Stomach (tissue), 9 donors: ENCODE measurements around the gene ASTN2. TPM values are rescaled to one million over a fixed set of nuclear protein-coding genes. Genes with fewer than 3 reads are reported as not detected.

ENCODE experiments used
- DNase-seq, 2 donors: peaks; one replicate each; pipeline versions ENCODE4 v3.0.0 to v3.0.0-alpha.2; 2013 to 2019
- H3K27ac ChIP-seq, 5 donors: fragments of 200-600 bp in 4 of 5; sonication (generic) in 4 of 5; one replicate each; pipeline ENCODE4 v1.5.1; 2013 to 2019; ENCODE audit warnings: mild to moderate bottlenecking in 1 of 5, moderate library complexity in 1 of 5
- H3K27me3 ChIP-seq, 3 donors: fragments of 200-600 bp; sonication (generic); one replicate each; pipeline ENCODE4 v1.5.1; 2017 to 2019; ENCODE audit warnings: mixed run types in 1 of 3
- H3K36me3 ChIP-seq, 4 donors: fragments of 200-600 bp; sonication (generic); 1 replicate in 3 of 4; 2 replicates in 1 of 4; pipeline ENCODE4 v1.5.1; 2016 to 2019
- H3K4me1 ChIP-seq, 4 donors: fragments of 200-600 bp; sonication (generic); one replicate each; pipeline ENCODE4 v1.5.1; 2016 to 2019
- H3K4me3 ChIP-seq, 4 donors: fragments of 200-600 bp; sonication (generic) in 3 of 4; one replicate each; pipeline ENCODE4 v1.5.1; 2016 to 2019; ENCODE audit warnings: mild to moderate bottlenecking in 1 of 4
- H3K9me3 ChIP-seq, 4 donors: fragments of 200-600 bp; sonication (generic); one replicate each; pipeline ENCODE4 v1.5.1; 2016 to 2019
- CTCF ChIP-seq, 7 experiments: fragments of 450-650 bp in 4 of 7; fragments of 200-600 bp in 3 of 7; sonication (generic) in 3 of 7; IDR thresholded peaks; one replicate each; pipeline ENCODE4 v1.5.1; 2016 to 2019; ENCODE audit warnings: antibody characterized with exemption in 7 of 7, control low read depth in 2 of 7, mild to moderate bottlenecking in 1 of 7
- EP300 ChIP-seq: sonication (generic); formaldehyde crosslinking; IDR thresholded peaks from one replicate; pipeline ENCODE4 v1.6.1; 2017; ENCODE audit warnings: antibody characterized with exemption
- POLR2A ChIP-seq, 4 donors: fragments of 450-650 bp; IDR thresholded peaks; one replicate each; pipeline ENCODE4 v1.6.1; 2016; ENCODE audit warnings: antibody characterized with exemption in 4 of 4, control low read depth in 2 of 4, mild to moderate bottlenecking in 1 of 4, moderate library complexity in 1 of 4
- POLR2AphosphoS5 ChIP-seq, 3 donors: sonication (generic); formaldehyde crosslinking; IDR thresholded peaks; one replicate each; pipeline ENCODE4 v1.6.1; 2016; ENCODE audit warnings: antibody characterized with exemption in 3 of 3
- WGBS, 5 donors: extraction: QIAGEN DNeasy Blood & Tissue Kit in 3 of 5; methylation state at CpG; one replicate each; pipeline versions ENCODE4 v1.1.5 to v1.1.7; 2013 to 2018; 5-methylcytosine and 5-hydroxymethylcytosine counted together
- intact Hi-C: fragments of 100-400 bp; cut with DNase I; formaldehyde crosslinking; loops from one replicate; pipeline ENCODE4 v1.15.1; 2023; ENCODE audit warnings: low total_unique reads
- polyA plus RNA-seq, 3 donors: library from polyadenylated mRNA; stranded (reverse); fragments of 200-250 nt; gene quantifications; one replicate each; pipeline ENCODE4 v1.2.3, GENCODE V29; 2013
- total RNA-seq, 5 donors: library from RNA; depleted of rRNA; stranded (reverse); fragments of >200 nt; gene quantifications; one replicate each; pipeline versions ENCODE4 v1.1.0 to v1.2.3, GENCODE V29; 2014 to 2016
- donor health status: healthy with polysubstance abuse.
- donor health status: Bipolar disorder and iron deficiency.
- donor health status: healthy.

Gene ASTN2
- total and polyA plus RNA-seq, 8 donors: 2.1 to 22.3 (median 4.2) TPM; not detected in 1

- TF ChIP-seq CTCF (IDR thresholded peaks at IDR 0.05): no peak
- TF ChIP-seq EP300: no peak
- no peak for TF ChIP-seq POLR2AphosphoS5 (IDR thresholded peaks at IDR 0.05)
- no peak for TF ChIP-seq POLR2A (IDR thresholded peaks at IDR 0.05)
- H3K4me3 ChIP-seq: no peak overlapping the region
- no peaks in the 10 kb centered on the region for H3K27me3 ChIP-seq
- DNase-seq: no peak
- no peaks in the 10 kb centered on the region for H3K9me3 ChIP-seq
- WGBS, 5 donors: 64 to 80% (median 77%) methylated on average over 8 of the region's 8 CpGs
- intact Hi-C loops: no loop called here
- H3K27ac ChIP-seq: no peak overlapping the region
- H3K36me3 ChIP-seq: no peaks in the 10 kb centered on the region
- H3K4me1 ChIP-seq: peaks cover 0 to 9% (median 0%) of the 10 kb centered on the region in 4 donors
Observed at GRCh38 chr9:116483622-116484491, 931.0 kb downstream of the ASTN2 start.

- peaks cover 0 to 9% (median 0%) of the 10 kb centered on the region in 4 donors for H3K4me1 ChIP-seq
- peak overlapping the region in 1 of 5 donors; percentile 2 for H3K27ac ChIP-seq
- H3K4me3 ChIP-seq: no peak overlapping the region
- TF ChIP-seq POLR2A (IDR thresholded peaks at IDR 0.05) (no peak), EP300 (no peak), CTCF (IDR thresholded peaks at IDR 0.05) (no peak), POLR2AphosphoS5 (IDR thresholded peaks at IDR 0.05) (no peak)
- 79 to 93% (median 89%) methylated on average over 1 of the region's 1 CpG for WGBS, 5 donors
- no peaks in the 10 kb centered on the region for H3K9me3 ChIP-seq
- H3K27me3 ChIP-seq: no peaks in the 10 kb centered on the region
- intact Hi-C loops: no loop called here
- no peaks in the 10 kb centered on the region for H3K36me3 ChIP-seq
- DNase-seq: peak in 1 of 2 donors; percentile 56
Observed at GRCh38 chr9:116482740-116483139, 932.1 kb downstream of the ASTN2 start.

GRCh38 chr9:116480700-116481099 is 934.2 kb downstream of the ASTN2 start:
- no peaks in the 10 kb centered on the region for H3K9me3 ChIP-seq
- 89 to 96% (median 93%) methylated on average over 4 of the region's 4 CpGs for WGBS, 5 donors
- TF ChIP-seq CTCF (IDR thresholded peaks at IDR 0.05) (no peak), POLR2AphosphoS5 (IDR thresholded peaks at IDR 0.05) (no peak), POLR2A (IDR thresholded peaks at IDR 0.05) (no peak), EP300 (no peak)
- DNase-seq: no peak
- H3K4me1 ChIP-seq: peaks cover 0 to 19% (median 4%) of the 10 kb centered on the region in 4 donors
- H3K27me3 ChIP-seq: no peaks in the 10 kb centered on the region
- intact Hi-C loops: no loop called here
- no peak overlapping the region for H3K4me3 ChIP-seq
- H3K36me3 ChIP-seq: no peaks in the 10 kb centered on the region
- no peak overlapping the region for H3K27ac ChIP-seq

- Histone ChIP-seq H3K27ac (no peak overlapping the region), H3K36me3 (no peaks in the 10 kb centered on the region), H3K4me1 (peaks cover 0 to 19% (median 4%) of the 10 kb centered on the region in 4 donors), H3K4me3 (no peak overlapping the region), H3K27me3 (no peaks in the 10 kb centered on the region), H3K9me3 (no peaks in the 10 kb centered on the region)
- DNase-seq: no peak
- TF ChIP-seq CTCF (IDR thresholded peaks at IDR 0.05) (no peak), POLR2A (IDR thresholded peaks at IDR 0.05) (no peak), EP300 (no peak), POLR2AphosphoS5 (IDR thresholded peaks at IDR 0.05) (no peak)
- intact Hi-C loops: no loop called here
Observed at GRCh38 chr9:116479967-116480366, 934.9 kb downstream of the ASTN2 start.
